ENCODE results near the gene KCNH2. TPM values are rescaled to one million over a fixed set of nuclear protein-coding genes. Genes with fewer than 3 reads are reported as not detected.
"Not testable (repeated sequence)": the region's sequence is repeated elsewhere in the genome, so short reads cannot be mapped to it uniquely, and the experiment has no call there.

KCNH2 gene
- total RNA-seq, 6 donors from 2014 or later: 0.59 to 5.7 (median 3.1) TPM

- 69 to 74% methylated on average over 7 of the region's 7 CpGs for WGBS, 2 donors
- ATAC-seq (ENCODE audit: low FRiP score in 2 of 2) (no peak), DNase-seq (no peak)
- H3K36me3 ChIP-seq: no peaks in the 10 kb centered on the region
- H3K27ac ChIP-seq: no peak overlapping the region
- no peak overlapping the region for H3K4me3 ChIP-seq
- no peak for TF ChIP-seq CTCF (IDR thresholded peaks at IDR 0.05)
- no peak for TF ChIP-seq POLR2A (IDR thresholded peaks at IDR 0.05)
- no peak for TF ChIP-seq EP300 (IDR thresholded peaks at IDR 0.05)
- no peak for TF ChIP-seq POLR2AphosphoS5 (IDR thresholded peaks at IDR 0.05)
- no peaks in the 10 kb centered on the region for H3K4me1 ChIP-seq
- H3K9me3 ChIP-seq: no peaks in the 10 kb centered on the region
- no peaks in the 10 kb centered on the region for H3K27me3 ChIP-seq
These were observed 65.7 kb downstream of the KCNH2 start for GRCh38 chr7:150912427-150912826.

- no peaks in the 10 kb centered on the region for H3K27me3 ChIP-seq
- TF ChIP-seq POLR2A (IDR thresholded peaks at IDR 0.05) (no peak), POLR2AphosphoS5 (IDR thresholded peaks at IDR 0.05) (no peak), EP300 (IDR thresholded peaks at IDR 0.05) (no peak), CTCF (IDR thresholded peaks at IDR 0.05) (no peak)
- no peak overlapping the region for H3K4me3 ChIP-seq
- no peaks in the 10 kb centered on the region for H3K4me1 ChIP-seq
- no peak overlapping the region for H3K27ac ChIP-seq
- no peaks in the 10 kb centered on the region for H3K9me3 ChIP-seq
- ATAC-seq (ENCODE audit: low FRiP score in 2 of 2): no peak
- WGBS, 2 donors: 71 to 79% methylated on average over 11 of the region's 11 CpGs
- H3K36me3 ChIP-seq: no peaks in the 10 kb centered on the region
- no peak for DNase-seq
These were observed 66.4 kb downstream of the KCNH2 start for GRCh38 chr7:150911590-150912267.

DNA sequence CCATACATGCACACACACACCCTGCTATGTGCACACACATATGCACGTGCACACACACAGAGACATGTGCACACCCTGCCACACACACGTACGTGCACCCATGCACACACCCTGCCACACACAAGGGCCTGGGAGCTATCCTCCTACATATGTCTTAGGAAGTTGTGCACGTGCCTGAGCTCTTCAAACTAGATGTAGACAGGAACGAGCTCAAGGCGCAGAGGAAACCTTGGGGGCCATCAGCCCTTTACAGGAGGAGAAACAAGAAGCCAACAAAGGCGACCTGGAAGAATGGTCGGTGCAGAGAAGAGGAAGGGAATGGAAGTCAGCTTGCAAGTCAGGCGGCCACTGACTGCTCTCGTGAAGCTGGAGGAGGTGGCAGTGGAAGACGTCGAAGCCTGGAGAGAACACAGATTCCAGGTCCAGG, 67.1 kb downstream of the KCNH2 start:
- H3K27me3 ChIP-seq: no peaks in the 10 kb centered on the region
- H3K36me3 ChIP-seq: no peaks in the 10 kb centered on the region
- H3K27ac ChIP-seq: no peak overlapping the region
- H3K9me3 ChIP-seq: no peaks in the 10 kb centered on the region
- no peak overlapping the region for H3K4me3 ChIP-seq
- DNase-seq (no peak), ATAC-seq (ENCODE audit: low FRiP score in 2 of 2) (no peak)
- H3K4me1 ChIP-seq: no peaks in the 10 kb centered on the region
- TF ChIP-seq EP300 (IDR thresholded peaks at IDR 0.05): no peak
- WGBS, 2 donors: 42 to 50% methylated on average over 12 of the region's 12 CpGs

GRCh38 chr7:150910305-150910995, 67.7 kb downstream of the KCNH2 start:
- ATAC-seq (ENCODE audit: low FRiP score in 2 of 2); H3K4me1 ChIP-seq; H3K9me3 ChIP-seq; H3K27me3 ChIP-seq; H3K36me3 ChIP-seq; H3K4me3 ChIP-seq; H3K27ac ChIP-seq; DNase-seq: not testable (repeated sequence)
- 62% methylated on average over 8 of the region's 8 CpGs for WGBS, 2 donors

- no peaks in the 10 kb centered on the region for H3K9me3 ChIP-seq
- no peak for DNase-seq
- TF ChIP-seq POLR2AphosphoS5 (IDR thresholded peaks at IDR 0.05): no peak
- no peak for TF ChIP-seq EP300 (IDR thresholded peaks at IDR 0.05)
- TF ChIP-seq POLR2A (IDR thresholded peaks at IDR 0.05): no peak
- no peak for TF ChIP-seq CTCF (IDR thresholded peaks at IDR 0.05)
- no peak for ATAC-seq (ENCODE audit: low FRiP score in 2 of 2)
- no peak overlapping the region for H3K27ac ChIP-seq
- 40 to 46% methylated on average over 8 of the region's 8 CpGs for WGBS, 2 donors
- no peaks in the 10 kb centered on the region for H3K36me3 ChIP-seq
- no peaks in the 10 kb centered on the region for H3K4me1 ChIP-seq
- H3K27me3 ChIP-seq: no peaks in the 10 kb centered on the region
- no peak overlapping the region for H3K4me3 ChIP-seq
These were observed 68.7 kb downstream of the KCNH2 start for GRCh38 chr7:150909200-150909995.
